Right lobe of liver (tissue), 4 donors: ENCODE data around the gene NSF.
"Not testable (repeated sequence)": the region's sequence is repeated elsewhere in the genome, so short reads cannot be mapped to it uniquely, and the experiment has no call there.

Source experiments
- POLR2A ChIP-seq: fragments of 450-650 bp; IDR thresholded peaks from one replicate; pipeline ENCODE4 v1.6.1; 2017; ENCODE audit warnings: antibody characterized with exemption, mild to moderate bottlenecking
- TF ChIP-seq, protein P1 (sequence below), 4 donors: fragments of 200-600 bp in 3 of 4; fragments of 450-650 bp in 1 of 4; IDR thresholded peaks; one replicate each; pipeline versions ENCODE4 v1.5.1 to v1.8.0; 2016 to 2022; ENCODE audit warnings: antibody characterized with exemption in 4 of 4, mild to moderate bottlenecking in 2 of 4
- donor health status: DM: no; HTN: no; CAD: no.
- donor health status: DM: no; HTN: no; CAD: no.
- donor health status: DM: no; HTN: yes; CAD: no.

DNA sequence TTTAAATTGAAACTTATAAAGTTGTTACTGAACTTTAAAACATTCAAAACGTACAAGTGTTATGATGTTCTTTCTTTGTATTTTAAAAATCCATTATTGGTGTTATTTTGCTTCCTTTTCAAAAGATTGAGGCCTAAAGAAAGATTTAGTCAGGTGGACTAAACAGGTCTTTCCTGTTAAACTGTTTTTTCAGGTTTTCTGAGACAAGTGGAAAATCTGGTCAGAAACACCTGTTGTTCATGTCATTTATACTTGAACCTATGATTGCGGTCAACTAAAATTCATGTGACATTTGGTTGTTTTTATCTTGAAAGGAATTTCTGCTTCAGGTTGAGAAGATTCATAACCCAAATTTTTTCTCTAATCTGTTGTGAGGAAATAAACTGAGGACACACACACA, 108.5 kb downstream of the NSF start:
- TF ChIP-seq, protein P1, sequence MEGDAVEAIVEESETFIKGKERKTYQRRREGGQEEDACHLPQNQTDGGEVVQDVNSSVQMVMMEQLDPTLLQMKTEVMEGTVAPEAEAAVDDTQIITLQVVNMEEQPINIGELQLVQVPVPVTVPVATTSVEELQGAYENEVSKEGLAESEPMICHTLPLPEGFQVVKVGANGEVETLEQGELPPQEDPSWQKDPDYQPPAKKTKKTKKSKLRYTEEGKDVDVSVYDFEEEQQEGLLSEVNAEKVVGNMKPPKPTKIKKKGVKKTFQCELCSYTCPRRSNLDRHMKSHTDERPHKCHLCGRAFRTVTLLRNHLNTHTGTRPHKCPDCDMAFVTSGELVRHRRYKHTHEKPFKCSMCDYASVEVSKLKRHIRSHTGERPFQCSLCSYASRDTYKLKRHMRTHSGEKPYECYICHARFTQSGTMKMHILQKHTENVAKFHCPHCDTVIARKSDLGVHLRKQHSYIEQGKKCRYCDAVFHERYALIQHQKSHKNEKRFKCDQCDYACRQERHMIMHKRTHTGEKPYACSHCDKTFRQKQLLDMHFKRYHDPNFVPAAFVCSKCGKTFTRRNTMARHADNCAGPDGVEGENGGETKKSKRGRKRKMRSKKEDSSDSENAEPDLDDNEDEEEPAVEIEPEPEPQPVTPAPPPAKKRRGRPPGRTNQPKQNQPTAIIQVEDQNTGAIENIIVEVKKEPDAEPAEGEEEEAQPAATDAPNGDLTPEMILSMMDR (IDR thresholded peaks at IDR 0.05) = not testable (repeated sequence)
- TF ChIP-seq POLR2A = not testable (repeated sequence)
